HG03103 (cell line): ENCODE results near the gene SFT2D3.

Experiments
- ATAC-seq: cut with Tn5 transposase; IDR thresholded peaks from one replicate; pipeline ENCODE4 v1.9.1; 2021; ENCODE audit warnings: low read depth; ENCODE audit not compliant: unreplicated experiment

Gene SFT2D3

GRCh38 chr2:127705391-127706065 is 4.2 kb downstream of the SFT2D3 start:
- ATAC-seq = no peak

DNA sequence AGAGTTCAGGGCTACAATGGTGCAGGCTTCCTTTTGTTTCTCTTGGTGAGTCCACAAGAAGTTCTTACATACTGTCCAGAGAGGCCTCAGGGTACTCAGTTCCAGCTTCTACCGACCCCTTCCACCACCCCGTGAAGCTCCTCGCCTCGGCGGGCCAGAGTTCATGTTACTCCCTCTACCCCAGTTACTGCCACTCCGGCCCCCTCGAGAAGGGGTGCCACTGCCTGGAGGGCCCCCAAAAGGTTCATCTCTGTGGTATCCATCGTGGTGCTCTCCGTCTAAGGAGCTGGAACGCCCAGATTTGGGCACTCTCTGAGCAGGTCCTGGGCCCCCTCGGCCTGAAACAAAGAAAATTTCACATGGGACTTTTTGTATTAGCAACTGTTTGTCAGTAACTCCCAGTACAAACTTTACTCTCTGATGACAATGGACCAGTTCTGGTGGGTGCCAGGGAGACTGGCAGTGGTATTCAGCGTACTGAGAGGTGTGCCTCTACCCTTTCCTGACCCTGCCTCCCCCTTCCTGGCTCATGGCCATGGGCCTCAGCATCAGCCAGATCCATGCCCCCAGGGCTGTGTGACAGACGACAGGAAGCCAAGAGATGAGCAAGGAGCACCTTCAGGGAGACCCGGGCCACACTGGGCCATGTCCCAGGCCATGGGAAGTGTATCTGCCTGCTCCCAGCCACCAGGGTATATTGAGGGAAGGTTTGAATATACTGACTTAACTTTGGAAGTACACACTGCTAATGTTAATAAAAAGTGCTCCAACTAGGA is 5.1 kb downstream of the SFT2D3 start:
- no peak for ATAC-seq

DNA sequence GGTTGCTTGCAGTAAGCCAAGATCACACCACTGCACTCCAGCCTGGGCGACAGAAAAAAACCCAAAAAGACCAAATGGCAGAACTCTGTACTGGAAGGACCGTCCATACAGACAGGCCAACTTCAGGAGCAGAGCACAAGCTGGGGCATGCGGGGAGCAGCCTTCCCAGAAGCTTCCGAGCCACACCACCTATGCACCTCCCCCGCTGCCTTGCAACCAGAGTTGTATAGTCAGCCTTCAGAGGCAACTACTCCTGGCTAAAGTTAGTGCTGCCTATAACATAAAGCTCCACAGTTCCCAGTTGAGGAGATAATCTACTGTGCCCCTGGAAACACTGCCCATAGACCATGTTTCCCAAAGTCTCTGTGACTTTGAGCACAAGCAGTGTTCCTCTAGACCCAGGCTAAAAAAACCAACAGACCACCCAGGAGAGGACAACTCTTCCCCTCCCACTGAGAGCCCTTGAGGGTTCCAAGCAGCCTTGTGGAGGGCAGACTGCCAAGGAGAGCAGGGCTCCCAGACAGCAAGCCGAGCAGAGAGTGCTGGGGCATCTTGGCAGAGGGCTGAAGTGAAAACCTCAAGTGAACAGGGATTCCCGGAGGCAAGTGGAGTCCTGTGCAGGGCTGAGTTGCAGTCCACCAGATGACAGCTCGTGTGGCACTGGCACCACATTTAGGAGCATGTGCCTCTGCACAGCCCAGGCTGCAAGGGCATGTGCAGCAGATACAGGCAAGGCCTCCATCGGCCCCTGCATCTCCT is 6.8 kb downstream of the SFT2D3 start:
- no peak for ATAC-seq

GRCh38 chr2:127709336-127709735 is 8.0 kb downstream of the SFT2D3 start:
- no peak for ATAC-seq

- ATAC-seq = no peak
Measured at GRCh38 chr2:127712999-127713398, 11.7 kb downstream of the SFT2D3 start.

DNA sequence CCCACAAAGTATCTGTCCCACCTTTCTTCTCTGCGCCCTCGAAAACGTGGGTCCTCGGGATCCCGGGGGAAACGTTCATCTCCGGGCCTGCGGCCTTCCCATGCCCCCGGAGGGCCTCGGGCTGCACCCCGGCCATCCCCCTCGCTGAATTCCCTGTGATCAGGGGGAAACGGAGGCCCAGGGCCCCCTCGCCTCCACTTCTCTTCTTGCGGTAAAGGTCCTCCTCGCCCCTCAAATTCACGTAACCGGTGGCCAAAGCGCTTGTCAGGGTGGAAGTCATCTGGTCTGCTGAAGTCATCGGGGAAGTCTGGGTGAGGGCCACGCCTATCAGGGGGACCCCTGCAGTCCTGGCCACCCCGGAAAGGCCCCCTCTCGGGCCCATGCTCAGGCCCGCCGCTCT is 12.3 kb downstream of the SFT2D3 start:
- no peak for ATAC-seq

GRCh38 chr2:127715778-127716449 is 14.6 kb downstream of the SFT2D3 start:
- no peak for ATAC-seq

DNA sequence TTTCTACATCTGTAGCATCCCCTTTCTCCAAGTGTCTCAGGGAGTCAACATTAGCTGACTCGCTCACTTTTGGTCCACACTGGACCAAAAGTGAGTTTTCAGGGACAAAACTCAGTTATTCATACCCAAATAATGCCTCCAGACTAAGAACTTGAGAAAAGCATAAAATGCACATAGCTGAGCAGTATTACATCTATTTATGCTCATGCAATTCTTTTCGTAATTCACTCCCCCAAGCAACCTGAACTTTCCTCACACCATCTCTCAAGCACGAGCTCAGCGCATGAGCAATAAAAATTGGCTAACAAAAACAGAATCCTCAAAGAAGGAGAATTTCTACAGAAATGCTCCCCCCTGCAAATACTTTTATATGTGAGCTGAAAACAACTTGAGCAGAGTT is 17.0 kb downstream of the SFT2D3 start:
- no peak for ATAC-seq

DNA sequence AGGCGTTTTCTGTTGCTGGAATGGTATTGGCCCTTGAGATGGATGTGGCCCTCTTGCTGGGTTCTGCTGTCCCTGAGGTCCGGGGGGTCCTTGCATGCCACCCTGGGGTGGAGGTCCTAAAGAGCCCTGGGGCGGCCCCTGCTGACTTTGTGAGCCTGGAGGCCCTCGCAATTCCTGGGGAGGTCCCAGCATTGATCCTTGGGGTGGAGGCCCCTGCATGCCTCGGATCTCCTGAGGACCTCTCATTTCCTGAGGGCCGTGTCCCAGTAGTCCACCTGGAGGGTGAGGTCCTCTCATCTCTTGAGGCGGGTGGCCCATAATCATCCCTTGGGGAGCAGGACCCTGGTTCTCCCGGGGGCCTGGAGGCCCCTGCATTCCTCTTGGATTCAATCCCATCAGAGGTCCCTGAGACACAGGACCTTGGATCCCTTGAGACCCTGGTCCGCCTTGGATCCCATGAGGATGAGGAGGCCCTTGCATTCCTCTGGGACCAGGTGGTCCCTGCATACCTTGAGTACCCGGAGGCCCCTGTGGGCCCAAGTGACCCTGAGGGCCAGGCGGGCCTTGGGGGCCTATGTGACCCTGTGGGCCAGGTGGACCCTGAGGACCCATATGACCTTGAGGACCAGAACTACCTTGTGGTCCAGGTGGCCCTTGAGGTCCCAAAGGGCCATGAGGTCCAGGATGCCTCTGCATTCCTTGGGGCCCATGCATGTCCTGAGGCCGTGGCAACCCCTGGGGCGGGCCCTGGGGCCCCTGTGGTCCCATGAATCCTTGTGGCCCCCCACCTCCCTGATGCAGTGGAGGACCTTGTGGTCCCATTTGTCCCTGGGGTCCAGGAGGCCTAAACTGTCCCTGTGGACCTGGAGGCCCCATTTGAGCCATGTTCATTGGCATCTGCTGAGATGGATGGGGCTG is 18.3 kb downstream of the SFT2D3 start:
- ATAC-seq = no peak

DNA sequence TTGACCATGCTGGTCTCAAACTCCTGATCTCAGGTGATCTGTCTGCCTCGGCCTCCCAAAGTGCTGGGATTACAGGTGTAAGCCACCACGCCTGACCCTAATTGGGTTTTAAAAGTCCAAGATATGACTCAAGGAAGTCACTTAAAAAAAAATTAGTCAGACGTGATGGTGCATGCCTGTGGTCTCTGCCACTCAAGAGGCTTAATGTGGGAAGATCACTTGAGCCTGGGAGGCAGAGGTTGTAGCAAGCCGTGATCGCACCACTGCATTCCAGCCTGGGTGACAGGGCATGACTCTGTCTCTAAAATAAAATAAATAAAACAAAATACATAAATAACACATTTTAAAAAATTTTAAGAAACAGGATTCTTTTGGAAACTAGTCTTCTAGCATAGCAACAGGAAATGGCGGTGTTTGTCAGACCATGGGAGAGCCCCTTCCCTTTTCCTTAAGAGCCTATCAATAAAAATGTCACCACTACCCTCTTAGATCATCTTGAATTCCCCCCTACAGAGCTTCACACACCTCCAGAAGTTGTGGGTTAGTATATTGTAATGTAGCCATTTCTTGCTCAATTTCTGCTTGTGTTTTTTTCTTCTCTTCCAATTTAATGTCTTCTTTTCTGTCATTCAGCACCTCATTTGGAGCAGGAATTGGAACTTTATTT is 20.1 kb downstream of the SFT2D3 start:
- ATAC-seq = no peak

GRCh38 chr2:127721978-127722355 is 20.7 kb downstream of the SFT2D3 start:
- ATAC-seq = no peak

DNA sequence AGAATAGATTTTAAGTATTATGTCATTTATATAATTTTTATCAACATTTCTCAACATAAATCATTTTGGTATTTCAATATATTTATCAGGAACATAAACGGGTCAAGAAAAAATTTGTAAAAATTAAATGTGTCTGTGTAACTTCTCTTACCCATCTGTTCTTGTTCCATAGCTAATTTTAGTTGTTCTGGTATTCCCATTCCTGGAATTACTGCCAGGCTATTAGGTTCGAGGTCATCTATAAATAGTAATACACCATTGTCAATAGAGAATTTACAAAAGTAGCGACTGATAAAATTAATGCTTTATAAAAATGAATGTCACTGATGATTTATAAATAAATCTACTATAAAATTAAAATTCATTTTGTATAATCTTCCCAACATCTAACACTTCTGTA is 21.5 kb downstream of the SFT2D3 start:
- no peak for ATAC-seq

- ATAC-seq = no peak
Measured at GRCh38 chr2:127726158-127726880, 25.0 kb downstream of the SFT2D3 start.

- ATAC-seq = no peak
Measured at GRCh38 chr2:127733113-127733815, 32.0 kb downstream of the SFT2D3 start.

DNA sequence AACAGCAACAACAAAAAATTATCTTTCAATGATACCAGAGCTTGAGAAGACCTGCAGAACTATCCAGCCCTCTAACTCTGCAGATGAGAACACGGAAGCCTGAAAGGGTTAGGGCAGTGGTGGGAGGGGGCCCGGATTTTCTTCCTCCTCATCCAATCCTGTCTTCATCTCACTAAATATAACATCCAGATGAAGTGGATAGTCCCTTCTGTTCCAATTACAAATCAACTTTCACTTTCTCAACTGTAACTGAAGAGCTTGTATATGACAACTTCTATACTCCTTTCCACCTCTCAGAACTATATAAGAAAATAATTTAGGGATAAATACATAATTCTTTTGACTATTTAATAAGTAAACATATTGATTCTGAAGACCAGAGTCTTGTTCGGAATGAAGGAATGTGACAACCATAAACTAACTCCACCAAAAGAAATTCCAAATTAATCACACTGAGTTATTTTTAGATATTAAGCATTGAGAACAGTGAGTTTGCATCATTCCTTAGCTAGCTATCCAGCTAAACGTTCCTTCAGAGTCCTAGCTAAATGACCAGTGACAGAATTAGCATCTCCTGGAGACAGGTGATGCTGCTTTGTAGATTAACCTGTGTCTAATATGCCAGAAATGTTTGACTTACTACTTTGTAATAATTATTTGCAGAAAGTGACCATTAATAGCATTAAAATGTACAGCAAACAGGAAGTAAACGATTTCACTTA is 32.7 kb downstream of the SFT2D3 start:
- ATAC-seq = no peak

DNA sequence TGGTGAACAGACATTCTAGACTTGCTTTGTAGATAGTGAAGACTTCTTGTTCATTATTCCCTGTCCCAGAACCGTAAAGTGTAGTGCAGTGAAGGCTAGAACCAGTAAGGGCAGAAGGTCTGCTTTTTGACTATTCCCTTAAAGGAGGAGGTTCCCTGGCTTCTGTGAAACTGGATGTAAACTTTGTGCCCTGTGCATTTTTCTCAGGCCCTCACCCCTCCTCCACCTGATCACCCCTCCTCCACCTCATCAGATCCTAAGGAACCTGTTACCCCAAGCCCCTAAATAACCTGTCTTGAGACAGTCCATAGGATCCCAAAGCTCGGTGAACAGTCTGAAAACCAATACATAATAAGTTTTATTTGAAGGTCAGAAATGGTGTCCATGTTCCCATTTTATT is 33.7 kb downstream of the SFT2D3 start:
- no peak for ATAC-seq

DNA sequence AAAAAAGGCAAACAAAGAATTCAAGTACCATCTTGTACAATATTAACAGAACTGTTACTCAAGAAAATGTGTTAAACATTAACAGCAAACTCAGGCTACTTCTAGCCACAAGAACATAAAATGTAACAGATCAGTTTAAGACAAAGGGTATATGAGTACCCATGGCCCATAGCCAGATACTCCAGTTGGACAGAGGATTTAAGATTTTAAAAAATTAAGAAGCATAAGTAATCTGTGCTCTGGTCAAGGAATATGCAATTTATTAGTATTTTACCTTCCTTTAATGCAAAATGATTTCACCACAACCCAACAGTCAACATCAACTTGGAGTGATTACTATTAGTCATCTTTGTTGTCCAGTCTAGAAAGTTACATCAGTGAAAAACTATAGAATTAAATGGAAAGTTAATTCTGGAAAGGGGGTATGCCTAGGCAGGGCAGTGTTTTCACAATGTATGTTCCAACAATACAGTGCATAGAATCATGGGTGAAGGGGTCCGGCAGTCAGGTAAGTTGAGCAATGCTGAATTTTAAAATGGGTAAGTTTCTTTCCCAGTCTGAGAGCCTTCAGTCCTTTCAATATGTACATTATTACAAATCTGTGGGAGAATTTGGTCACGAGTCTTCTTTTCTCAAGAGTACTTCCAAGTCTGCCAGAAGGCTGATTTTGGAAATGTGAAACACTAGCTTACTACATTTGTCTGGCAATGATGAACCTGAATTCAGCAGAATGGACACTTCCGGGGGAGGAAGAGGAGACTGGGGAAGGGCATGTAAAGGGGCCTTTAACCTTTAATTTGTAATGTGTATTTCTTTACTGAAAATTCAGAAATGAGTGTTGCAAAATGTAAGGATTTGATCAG is 34.5 kb downstream of the SFT2D3 start:
- no peak for ATAC-seq
